Neural cell (in vitro differentiated cells): ENCODE data around the gene INPP4B. TPM values are rescaled to one million over a fixed set of nuclear protein-coding genes. Genes with fewer than 3 reads are reported as not detected.

Experiments
- H2AFZ ChIP-seq: fragments of 200-600, 300-800 bp; sonication (generic), shearing (Covaris generic); 2 replicates; pipeline ENCODE4 v1.6.0; 2014; ENCODE audit warnings: low read depth, mild to moderate bottlenecking, antibody characterized with exemption, low read length, moderate library complexity
- H3F3A ChIP-seq: fragments of 200-600 bp; shearing (Covaris generic); 2 replicates; pipeline ENCODE4 v1.6.1; 2016; ENCODE audit warnings: mild to moderate bottlenecking, moderate library complexity, mixed read lengths, antibody characterized with exemption, low read length; ENCODE audit not compliant: insufficient read depth, poor library complexity, severe bottlenecking
- H3K27ac ChIP-seq: fragments of 200-600, 300-800 bp; sonication (generic), shearing (Covaris generic); 2 replicates; pipeline ENCODE4 v1.5.1; 2014; ENCODE audit warnings: mild to moderate bottlenecking, low read length, moderate library complexity
- H3K27me3 ChIP-seq: fragments of 300-800, 200-600 bp; sonication (generic), shearing (Covaris generic); 2 replicates; pipeline ENCODE4 v1.6.0; 2014; ENCODE audit warnings: mild to moderate bottlenecking, low read depth, low read length, moderate library complexity; ENCODE audit not compliant: insufficient read depth
- H3K36me3 ChIP-seq: fragments of 300-800, 200-600 bp; sonication (generic), shearing (Covaris generic); 2 replicates; pipeline ENCODE4 v1.5.1; 2014; ENCODE audit warnings: mild to moderate bottlenecking, antibody characterized with exemption, low read length, moderate library complexity; ENCODE audit not compliant: insufficient read depth
- H3K4me2 ChIP-seq: fragments of 300-800, 200-600 bp; sonication (generic), shearing (Covaris generic); 2 replicates; pipeline ENCODE4 v1.6.0; 2014; ENCODE audit warnings: mild to moderate bottlenecking, low read length
- H3K4me3 ChIP-seq: fragments of 300-800, 200-600 bp; sonication (generic), shearing (Covaris generic); 2 replicates; pipeline ENCODE4 v1.5.1; 2014; ENCODE audit warnings: mild to moderate bottlenecking, low read length, moderate library complexity
- H3K79me2 ChIP-seq: fragments of 200-600 bp; shearing (Covaris generic); replicated peaks from 2 replicates; pipeline ENCODE4 v1.6.0; 2014; ENCODE audit warnings: mild to moderate bottlenecking, low read length, moderate library complexity; ENCODE audit not compliant: insufficient read depth
- H3K9ac ChIP-seq: fragments of 300-800, 200-600 bp; sonication (generic), shearing (Covaris generic); 2 replicates; pipeline ENCODE4 v1.6.1; 2016; ENCODE audit warnings: mild to moderate bottlenecking, low read length, mixed read lengths
- H3K9me2 ChIP-seq: fragments of 200-600 bp; shearing (Covaris generic); 2 replicates; pipeline ENCODE4 v1.6.1; 2016; ENCODE audit warnings: mild to moderate bottlenecking, low read length, mixed read lengths; ENCODE audit not compliant: insufficient read depth
- H3K9me3 ChIP-seq: fragments of 200-600, 300-800 bp; sonication (generic), shearing (Covaris generic); 2 replicates; pipeline ENCODE4 v1.6.1; 2016; ENCODE audit warnings: mild to moderate bottlenecking, mixed run types, low read length, moderate library complexity, mixed read lengths
- H4K20me1 ChIP-seq: fragments of 200-600 bp; shearing (Covaris generic); 2 replicates; pipeline ENCODE4 v1.6.1; 2016; ENCODE audit warnings: mild to moderate bottlenecking, mixed run types; ENCODE audit not compliant: insufficient read depth
- CTCF ChIP-seq: fragments of 450-650 bp; IDR thresholded peaks from 2 replicates; pipeline ENCODE4 v1.5.1; 2014; ENCODE audit warnings: antibody characterized with exemption, mild to moderate bottlenecking, moderate library complexity; ENCODE audit not compliant: poor library complexity, severe bottlenecking
- EP300 ChIP-seq: fragments of 450-650 bp; conservative IDR thresholded peaks from 2 replicates; pipeline ENCODE4 v1.6.1; 2014; ENCODE audit warnings: antibody characterized with exemption, mild to moderate bottlenecking, moderate library complexity; ENCODE audit not compliant: poor library complexity, severe bottlenecking
- EZH2 ChIP-seq: fragments of 200-600, 300-800 bp; shearing (Covaris generic), sonication (generic); IDR thresholded peaks from 2 replicates; pipeline ENCODE4 v1.6.1; 2014; ENCODE audit warnings: antibody characterized with exemption, low read length, borderline replicate concordance, mild to moderate bottlenecking; ENCODE audit not compliant: insufficient read depth, poor library complexity, severe bottlenecking
- MXI1 ChIP-seq: fragments of 450-650 bp; conservative IDR thresholded peaks from 2 replicates; pipeline ENCODE4 v1.6.1; 2014; ENCODE audit warnings: antibody characterized with exemption, mild to moderate bottlenecking; ENCODE audit not compliant: poor library complexity, severe bottlenecking
- POLR2AphosphoS5 ChIP-seq: IDR thresholded peaks from 2 replicates; pipeline ENCODE4 v1.6.1; 2012
- RAD21 ChIP-seq: fragments of 450-650 bp; conservative IDR thresholded peaks from 2 replicates; pipeline ENCODE4 v1.6.1; 2014; ENCODE audit warnings: antibody characterized with exemption, mild to moderate bottlenecking, moderate library complexity
- REST ChIP-seq: IDR thresholded peaks from 2 replicates; pipeline ENCODE4 v1.6.1; 2012; ENCODE audit warnings: borderline replicate concordance
- SMC3 ChIP-seq: fragments of 450-650 bp; conservative IDR thresholded peaks from 2 replicates; pipeline ENCODE4 v1.6.1; 2014; ENCODE audit warnings: antibody characterized with exemption, mild to moderate bottlenecking, moderate library complexity; ENCODE audit not compliant: poor library complexity
- TAF1 ChIP-seq: IDR thresholded peaks from 2 replicates; pipeline ENCODE4 v1.6.1; 2012; ENCODE audit warnings: low read depth
- polyA plus RNA-seq: library from polyadenylated mRNA; depleted of rRNA; stranded (reverse); fragments of >200 nt; gene quantifications from 2 replicates; pipeline ENCODE4 v1.2.3, GENCODE V29; 2014

Gene INPP4B
- polyA plus RNA-seq, 1 donor from 2014 or later = 0.30 TPM

GRCh38 chr4:142238589-142238988 lies 607.5 kb downstream of the INPP4B start:
- Histone ChIP-seq H3K27ac (no peak overlapping the region), H3K9me2 (no peaks in the 10 kb centered on the region), H2AFZ (no peak overlapping the region), H3K36me3 (no peaks in the 10 kb centered on the region), H3K4me3 (no peak overlapping the region), H4K20me1 (no peaks in the 10 kb centered on the region), H3F3A (no peaks in the 10 kb centered on the region), H3K9ac (no peak overlapping the region), H3K9me3 (no peaks in the 10 kb centered on the region), H3K27me3 (no peaks in the 10 kb centered on the region), H3K79me2 (no peaks in the 10 kb centered on the region), H3K4me2 (no peak overlapping the region)
- TF ChIP-seq CTCF (no peak), TAF1 (no peak), MXI1 (no peak), POLR2AphosphoS5 (no peak), SMC3 (no peak), REST (no peak), EP300 (no peak), EZH2 (no peak), RAD21 (no peak)

- Histone ChIP-seq H3K4me2 (no peak overlapping the region), H3K79me2 (no peaks in the 10 kb centered on the region), H3K4me3 (no peak overlapping the region), H3K27ac (no peak overlapping the region), H3F3A (no peaks in the 10 kb centered on the region), H3K9me3 (no peaks in the 10 kb centered on the region), H4K20me1 (no peaks in the 10 kb centered on the region), H3K36me3 (no peaks in the 10 kb centered on the region), H3K9ac (no peak overlapping the region), H2AFZ (no peak overlapping the region), H3K27me3 (no peaks in the 10 kb centered on the region), H3K9me2 (no peaks in the 10 kb centered on the region)
- TF ChIP-seq RAD21 (no peak), EZH2 (no peak)
Observed at GRCh38 chr4:142236268-142236667, 609.8 kb downstream of the INPP4B start.

- Histone ChIP-seq H3K27ac (no peak overlapping the region), H2AFZ (no peak overlapping the region), H3F3A (no peaks in the 10 kb centered on the region), H4K20me1 (no peaks in the 10 kb centered on the region), H3K9me3 (no peaks in the 10 kb centered on the region), H3K27me3 (no peaks in the 10 kb centered on the region), H3K9me2 (no peaks in the 10 kb centered on the region), H3K4me3 (no peak overlapping the region), H3K79me2 (no peaks in the 10 kb centered on the region), H3K36me3 (no peaks in the 10 kb centered on the region), H3K9ac (no peak overlapping the region), H3K4me2 (no peak overlapping the region)
- TF ChIP-seq EP300 = no peak
- no peak for TF ChIP-seq TAF1
- no peak for TF ChIP-seq RAD21
- no peak for TF ChIP-seq POLR2AphosphoS5
- TF ChIP-seq CTCF = no peak
- TF ChIP-seq REST = no peak
- TF ChIP-seq SMC3 = no peak
- TF ChIP-seq EZH2 = no peak
- no peak for TF ChIP-seq MXI1
Observed at GRCh38 chr4:142231787-142232186, 614.3 kb downstream of the INPP4B start.
